Hepatocyte (in vitro differentiated cells): ENCODE measurements around the gene NDUFC2.

Source experiments
- CTCF ChIP-seq: fragments of 200-600 bp; sonication (generic); IDR thresholded peaks from 2 replicates; pipeline ENCODE4 v1.5.1; 2016; ENCODE audit warnings: antibody characterized with exemption, mild to moderate bottlenecking; ENCODE audit not compliant: poor library complexity
- EZH2 ChIP-seq: fragments of 200-600 bp; sonication (generic); IDR thresholded peaks from 2 replicates; pipeline ENCODE4 v1.6.1; 2016; ENCODE audit warnings: antibody characterized with exemption, mild to moderate bottlenecking, borderline replicate concordance
- EZH2phosphoT487 ChIP-seq: fragments of 200-600 bp; sonication (generic); IDR thresholded peaks from one replicate; pipeline ENCODE4 v1.6.1; 2018; ENCODE audit warnings: antibody characterized with exemption, mild to moderate bottlenecking, low read depth, moderate library complexity; ENCODE audit not compliant: unreplicated experiment, severe bottlenecking

DNA sequence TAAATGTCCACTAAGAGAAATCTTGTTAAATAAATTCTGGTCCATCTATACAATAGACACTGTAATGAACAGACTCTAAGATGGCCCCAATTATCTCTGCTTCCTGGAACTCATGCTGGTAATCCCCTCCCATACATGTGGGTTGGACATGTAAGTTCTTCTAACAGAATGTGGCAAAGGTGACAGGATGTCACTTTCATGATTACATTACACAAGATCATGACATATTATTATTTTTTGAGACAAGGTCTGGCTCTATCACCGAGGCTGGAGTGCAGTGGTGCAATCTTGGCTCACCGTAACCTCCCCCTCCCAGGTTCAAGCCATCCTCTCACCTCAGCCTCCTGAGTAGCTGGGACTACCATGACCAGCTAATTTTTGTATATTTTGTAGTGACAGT is 14.6 kb upstream of the NDUFC2 start:
- TF ChIP-seq CTCF (no peak), EZH2phosphoT487 (no peak), EZH2 (no peak)
